ENCODE measurements around the gene PRPF19. TPM values are rescaled to one million over a fixed set of nuclear protein-coding genes. Genes with fewer than 3 reads are reported as not detected.

Gene PRPF19
- total and polyA plus RNA-seq, 9 of the 15 experiments (the other 6 are each of a cell fraction or from before 2014, with no cell fraction given), result 9.4 to 212 (median 73.2) TPM

DNA sequence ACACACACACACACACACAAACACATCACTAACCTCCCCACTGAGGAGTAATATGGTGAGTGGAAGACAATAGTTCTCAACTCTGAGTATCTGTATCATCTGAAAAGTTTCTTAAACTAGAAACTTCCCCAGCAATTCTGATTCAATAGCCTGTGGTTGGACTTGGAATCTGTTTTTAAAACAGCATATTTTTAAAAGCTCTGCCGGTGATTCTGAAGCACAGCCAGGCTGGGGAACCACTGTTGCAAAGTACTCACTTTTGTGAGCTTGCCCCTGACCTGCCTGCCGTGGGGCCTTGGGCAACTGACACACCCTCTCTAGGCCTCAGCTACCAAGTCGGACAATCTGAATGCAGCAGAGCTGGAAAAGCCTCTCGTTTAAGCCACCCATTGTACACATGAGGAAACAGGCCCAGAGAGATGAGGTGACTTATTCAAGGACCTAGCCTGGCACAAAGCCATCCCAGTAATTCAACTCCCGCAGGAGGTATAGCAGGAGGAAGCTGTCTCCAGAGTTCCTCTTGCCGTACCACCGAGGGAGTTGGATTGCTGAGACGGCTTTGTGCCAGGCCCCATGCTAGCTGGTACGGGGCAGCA lies 36.7 kb upstream of the PRPF19 start:
- Histone ChIP-seq H3K4me1 (replicated peaks in 1 of 2; ENCODE audit: control insufficient read depth in 2 of 2, insufficient read depth in 2 of 2, low read length in 2 of 2) (peaks cover 0 to 7% of the 10 kb centered on the region in 2 experiments; a peak in 3 of 5 replicates), H3K36me3 (ENCODE audit: control insufficient read depth, insufficient read depth, low read length) (no peaks in the 10 kb centered on the region), H3K4me2 (ENCODE audit: insufficient read depth, low read length) (no peak overlapping the region), H3K27ac (ENCODE audit: extremely low read depth, low read depth, low read length) (no peak overlapping the region), H3K4me3 (no peak overlapping the region), H3K9ac (ENCODE audit: insufficient read depth in 1 of 2, low read depth in 2 of 2, low read length in 2 of 2) (no peak overlapping the region), H4K20me1 (replicated peaks; ENCODE audit: control insufficient read depth, insufficient read depth, low read length) (peaks cover 11% of the 10 kb centered on the region), H2AFZ (ENCODE audit: low read depth, low read length) (no peak overlapping the region), H3K9me3 (replicated peaks; ENCODE audit: control insufficient read depth, insufficient read depth, low read depth, low read length) (no peaks in the 10 kb centered on the region), H3K79me2 (ENCODE audit: control insufficient read depth, insufficient read depth, low read length) (no peaks in the 10 kb centered on the region), H3K27me3 (ENCODE audit: control insufficient read depth in 2 of 2, insufficient read depth in 2 of 2, low read length in 2 of 2) (peaks cover 43 to 77% of the 10 kb centered on the region in 2 experiments), H3K9me1 (ENCODE audit: control insufficient read depth, insufficient read depth, low read length) (no peaks in the 10 kb centered on the region)
- FAIRE-seq (no peak), DNase-seq (ENCODE audit: extremely low read depth in 1 of 4, low spot score in 3 of 4) (no peak), ATAC-seq (no peak)
- 3% methylated on average over 9 of the region's 9 CpGs for WGBS (ENCODE audit: insufficient coverage, low coverage, missing lambda C conversion rate)
- ChIA-PET POLR2A (interaction anchor here (0.6 to 0.8 kb wide), 3 partner anchors 10 to 179 kb away, joined by 3 to 6 read pairs (median 3); no protein-coding TSS in a partner anchor), CTCF (ENCODE audit: low intra/inter-chr PET ratio) (no interaction called here)
- intact Hi-C loops (cut with micrococcal nuclease) (no loop called here), in situ Hi-C loops (cut with MboI) (no loop called here)
- no TSS peak for BruUV-seq (replicated peaks)
- TF ChIP-seq TOE1 (IDR thresholded peaks at IDR 0.05; ENCODE audit: borderline replicate concordance) (no peak), TOE1 (CRISPR knock-in tag; IDR thresholded peaks at IDR 0.05; ENCODE audit: borderline replicate concordance, low read depth) (no peak), ZNF175 (CRISPR knock-in tag; IDR thresholded peaks at IDR 0.05; ENCODE audit: low read depth) (no peak), CBX5 (IDR thresholded peaks at IDR 0.05; ENCODE audit: borderline replicate concordance, low read depth) (no peak), FOS (IDR thresholded peaks at IDR 0.05; ENCODE audit: extremely low read depth, insufficient read length) (no peak), RBM39 (optimal IDR thresholded peaks at IDR 0.05; ENCODE audit: low read depth, low read length) (no peak), MEIS2 (IDR thresholded peaks at IDR 0.05; ENCODE audit: partially characterized antibody) (no peak), DACH1 (IDR thresholded peaks at IDR 0.05; ENCODE audit: partially characterized antibody) (no peak), CREB1 (IDR thresholded peaks at IDR 0.05) (no peak), CREB1 (CRISPR knock-in tag; IDR thresholded peaks at IDR 0.05) (no peak)
